Fibroblast of villous mesenchyme (primary cell): ENCODE measurements around the gene TNS3. TPM values are rescaled to one million over a fixed set of nuclear protein-coding genes. Genes with fewer than 3 reads are reported as not detected.

Source experiments
- DNase-seq: peaks from one replicate; pipeline ENCODE4 v3.0.0-alpha.2; 2010; ENCODE audit warnings: low read depth
- H3K4me3 ChIP-seq: 2 replicates; pipeline ENCODE4 v1.5.1; 2011; ENCODE audit warnings: low read depth, mild to moderate bottlenecking, low read length
- total RNA-seq: library from RNA; depleted of rRNA; stranded (reverse); fragments of >200 nt; gene quantifications from 2 replicates; pipeline ENCODE4 v1.2.3, GENCODE V29; 2012
- TF ChIP-seq, protein P1 (sequence below): IDR thresholded peaks from 2 replicates; pipeline ENCODE4 v1.5.1; 2012; ENCODE audit warnings: low read depth, mild to moderate bottlenecking, low read length; ENCODE audit not compliant: insufficient read depth

TNS3 gene
- total RNA-seq, 1 donor, result 202 TPM

DNA sequence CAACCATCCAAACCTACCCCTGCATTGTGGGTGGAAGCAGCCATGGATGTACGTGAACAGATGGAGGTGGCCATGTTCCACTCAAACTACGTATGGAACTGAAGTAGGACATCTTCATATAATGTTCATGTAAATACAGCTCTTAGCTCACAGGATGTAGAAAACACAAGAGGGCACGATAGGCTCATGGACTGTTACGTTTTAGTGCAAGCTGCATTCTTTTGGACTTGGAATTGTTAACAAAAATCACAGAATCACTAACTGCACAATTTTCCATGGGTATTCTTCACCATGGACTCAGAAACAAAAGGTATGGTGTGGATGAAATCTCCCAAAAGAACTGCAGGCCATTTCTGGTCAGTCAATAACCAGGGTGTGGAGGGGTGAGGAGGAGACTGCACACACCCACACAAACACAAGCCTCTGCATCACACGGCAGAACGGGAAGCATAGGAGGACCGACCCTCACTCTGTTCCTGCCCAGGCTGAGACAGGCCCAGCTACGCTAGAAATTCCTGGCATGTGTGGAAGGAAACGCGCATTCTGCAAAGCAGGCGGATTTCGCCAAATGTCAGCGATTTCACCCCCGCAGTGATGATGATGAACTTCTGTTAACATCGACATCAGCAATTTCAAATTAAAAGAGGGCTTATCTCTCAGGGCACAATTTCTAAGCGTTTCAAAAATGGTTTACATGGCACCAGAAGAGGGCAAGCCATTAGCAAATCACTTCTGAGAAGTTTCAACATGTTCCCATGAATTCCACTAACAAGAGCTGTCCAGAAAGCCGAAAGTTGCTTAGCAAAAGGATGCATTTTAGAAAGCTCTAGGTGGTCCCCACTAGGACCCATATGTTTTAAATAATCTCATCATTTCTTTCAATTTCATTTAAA is 149.0 kb downstream of the TNS3 start:
- no peak overlapping the region for H3K4me3 ChIP-seq
- no peak for DNase-seq
- TF ChIP-seq, protein P1, sequence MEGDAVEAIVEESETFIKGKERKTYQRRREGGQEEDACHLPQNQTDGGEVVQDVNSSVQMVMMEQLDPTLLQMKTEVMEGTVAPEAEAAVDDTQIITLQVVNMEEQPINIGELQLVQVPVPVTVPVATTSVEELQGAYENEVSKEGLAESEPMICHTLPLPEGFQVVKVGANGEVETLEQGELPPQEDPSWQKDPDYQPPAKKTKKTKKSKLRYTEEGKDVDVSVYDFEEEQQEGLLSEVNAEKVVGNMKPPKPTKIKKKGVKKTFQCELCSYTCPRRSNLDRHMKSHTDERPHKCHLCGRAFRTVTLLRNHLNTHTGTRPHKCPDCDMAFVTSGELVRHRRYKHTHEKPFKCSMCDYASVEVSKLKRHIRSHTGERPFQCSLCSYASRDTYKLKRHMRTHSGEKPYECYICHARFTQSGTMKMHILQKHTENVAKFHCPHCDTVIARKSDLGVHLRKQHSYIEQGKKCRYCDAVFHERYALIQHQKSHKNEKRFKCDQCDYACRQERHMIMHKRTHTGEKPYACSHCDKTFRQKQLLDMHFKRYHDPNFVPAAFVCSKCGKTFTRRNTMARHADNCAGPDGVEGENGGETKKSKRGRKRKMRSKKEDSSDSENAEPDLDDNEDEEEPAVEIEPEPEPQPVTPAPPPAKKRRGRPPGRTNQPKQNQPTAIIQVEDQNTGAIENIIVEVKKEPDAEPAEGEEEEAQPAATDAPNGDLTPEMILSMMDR, result no peak

- DNase-seq, result no peak
- TF ChIP-seq, protein P1, result no peak
- no peak overlapping the region for H3K4me3 ChIP-seq
These were observed 151.5 kb downstream of the TNS3 start for GRCh38 chr7:47430422-47430821.

DNA sequence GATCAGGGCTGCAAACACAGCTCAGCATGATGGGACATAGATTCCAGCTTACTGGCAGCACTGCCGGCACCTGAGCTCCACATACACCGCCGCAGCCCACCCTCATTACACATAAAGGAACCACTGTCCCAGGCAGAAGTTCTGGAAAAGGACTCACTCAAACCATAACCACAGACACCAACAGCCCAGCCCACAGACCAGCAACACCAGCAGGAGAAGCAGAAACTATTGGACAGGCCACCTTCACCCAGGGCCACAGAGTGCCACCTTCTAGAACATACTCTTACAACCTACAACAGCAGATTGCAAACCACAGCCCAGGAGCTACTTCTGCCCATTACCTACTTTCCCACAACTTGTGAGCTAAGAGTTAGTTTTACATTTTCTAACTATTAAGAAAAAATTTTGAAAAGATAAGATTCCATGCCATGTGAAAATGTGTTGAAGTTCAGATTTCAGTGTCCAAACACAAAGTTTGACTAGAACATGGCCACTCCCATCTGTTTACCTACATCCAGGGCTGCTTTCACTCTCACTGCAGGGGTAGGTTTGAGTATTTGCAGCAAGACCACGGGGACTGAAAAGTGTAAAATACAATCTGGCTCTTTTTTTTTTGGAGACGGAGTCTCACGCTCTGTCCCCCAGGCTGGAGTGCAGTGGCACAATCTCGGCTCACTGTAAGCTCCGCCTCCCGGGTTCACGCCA is 153.0 kb downstream of the TNS3 start:
- H3K4me3 ChIP-seq, result no peak overlapping the region
- TF ChIP-seq, protein P1, result no peak
- DNase-seq, result no peak

DNA sequence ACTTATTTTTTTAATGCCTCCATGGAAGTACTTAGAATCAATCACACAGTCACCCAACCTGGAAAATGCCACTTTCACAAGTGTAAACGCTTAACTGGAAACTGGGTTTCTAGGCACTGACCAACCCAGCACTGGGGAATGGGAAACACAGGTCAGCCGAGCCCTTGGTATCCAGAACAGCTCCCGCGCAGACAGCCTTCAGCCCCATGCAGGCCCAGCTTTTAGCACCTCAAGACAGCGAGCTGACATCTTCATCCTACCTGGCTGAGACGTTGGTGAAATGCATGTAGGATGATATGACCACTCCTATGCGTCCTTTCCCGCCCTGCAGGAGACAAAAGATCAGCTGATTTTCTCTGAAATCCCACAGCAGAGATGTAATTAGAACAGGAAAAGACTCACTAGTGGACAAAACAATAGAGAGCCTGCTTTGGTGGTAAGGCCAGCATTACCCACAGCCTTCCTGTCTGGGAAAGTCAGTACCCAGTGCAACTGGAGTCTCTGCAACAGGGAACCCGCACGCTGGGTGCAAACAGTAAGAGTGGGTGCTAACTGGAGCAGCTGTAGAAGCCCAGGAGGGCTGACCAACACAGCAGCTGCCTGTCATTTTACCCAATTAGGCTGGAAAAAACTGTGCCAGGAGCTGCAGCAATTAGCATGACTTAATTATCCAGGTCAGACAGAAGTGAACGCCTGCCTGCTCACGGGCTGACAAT is 153.7 kb downstream of the TNS3 start:
- TF ChIP-seq, protein P1, result no peak
- no peak for DNase-seq

DNA sequence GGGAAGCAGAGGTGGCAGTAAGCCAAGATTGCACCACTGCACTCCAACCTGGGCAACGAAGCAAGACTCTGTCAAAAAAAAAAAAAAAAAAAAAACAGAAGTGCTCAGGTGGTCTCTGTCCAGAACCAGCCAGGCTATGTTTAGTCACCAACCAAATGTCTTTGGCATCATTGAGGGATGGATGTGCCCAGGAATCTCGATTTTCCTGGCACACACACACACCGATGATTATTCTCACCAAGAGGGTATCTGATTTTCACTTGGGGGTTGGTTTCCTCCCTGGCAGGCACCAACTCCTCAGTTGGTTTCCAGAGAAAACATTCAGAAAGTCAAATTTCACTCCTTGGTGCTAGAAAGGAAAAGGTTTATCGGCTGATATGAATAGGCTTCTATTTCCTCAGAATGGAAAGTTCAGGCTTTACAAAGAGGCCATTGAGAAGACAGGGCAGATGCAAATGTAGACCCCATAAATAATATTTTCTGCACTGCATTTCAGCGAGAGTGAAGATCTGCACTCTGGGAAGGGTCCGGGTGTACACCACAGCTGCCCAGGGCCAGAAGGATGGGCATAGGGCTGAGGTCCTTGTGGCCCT is 154.8 kb downstream of the TNS3 start:
- H3K4me3 ChIP-seq, result no peak overlapping the region
- DNase-seq, result no peak
- TF ChIP-seq, protein P1, result no peak

More for the DNA sequence above, 153.7 kb downstream of the TNS3 start:
- no peak overlapping the region for H3K4me3 ChIP-seq

DNA sequence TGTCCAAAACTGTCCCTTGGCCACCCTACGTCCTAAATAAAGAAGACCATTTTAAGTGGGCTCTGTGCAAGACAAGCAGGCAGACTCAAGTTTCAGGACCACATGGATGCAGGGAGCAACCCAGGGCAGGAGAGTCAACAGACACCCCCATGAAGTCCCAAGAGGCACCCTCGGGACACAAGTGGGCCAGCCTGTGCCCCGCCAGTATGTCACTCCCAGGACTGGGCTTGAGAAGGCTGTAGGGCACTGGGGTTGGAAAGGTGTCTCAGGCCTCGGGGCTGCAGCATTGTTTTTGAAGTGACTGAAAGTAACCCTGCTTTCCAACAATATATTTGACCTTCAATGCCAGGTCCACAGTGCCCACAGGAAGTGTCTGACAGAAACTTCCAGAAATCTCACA is 157.4 kb downstream of the TNS3 start:
- no peak for DNase-seq
- H3K4me3 ChIP-seq, result no peak overlapping the region
- TF ChIP-seq, protein P1, result no peak
